Stomach smooth muscle (tissue), 2 donors: ENCODE data around the gene GATA3.

ENCODE experiments used
- H3K27ac ChIP-seq: one replicate; pipeline ENCODE4 v1.7.0; 2013; ENCODE audit warnings: mild to moderate bottlenecking, low read length, inconsistent platforms
- H3K27me3 ChIP-seq, 2 donors: one replicate each; pipeline ENCODE4 v1.7.0; 2013; ENCODE audit warnings: low read length in 2 of 2; ENCODE audit not compliant: insufficient read depth in 2 of 2, control insufficient read depth in 1 of 2
- H3K36me3 ChIP-seq, 2 donors: one replicate each; pipeline ENCODE4 v1.7.0; 2013; ENCODE audit warnings: low read length in 2 of 2; ENCODE audit not compliant: control insufficient read depth in 2 of 2, insufficient read depth in 2 of 2
- H3K4me1 ChIP-seq: one replicate; pipeline ENCODE4 v1.7.0; 2013; ENCODE audit warnings: low read length; ENCODE audit not compliant: control insufficient read depth, insufficient read depth
- H3K4me3 ChIP-seq, 2 donors: one replicate each; pipeline ENCODE4 v1.7.0; 2013; ENCODE audit warnings: low read length in 2 of 2
- H3K9ac ChIP-seq, 2 donors: one replicate each; pipeline ENCODE4 v1.7.0; 2013; ENCODE audit warnings: low read length in 2 of 2, mild to moderate bottlenecking in 1 of 2
- H3K9me3 ChIP-seq, 2 donors: one replicate each; pipeline ENCODE4 v1.7.0; 2013; ENCODE audit warnings: low read length in 2 of 2; ENCODE audit not compliant: control insufficient read depth in 2 of 2
- donor health status: healthy.
- donor health status: Pancreatic carcinoma.

GATA3 gene

DNA sequence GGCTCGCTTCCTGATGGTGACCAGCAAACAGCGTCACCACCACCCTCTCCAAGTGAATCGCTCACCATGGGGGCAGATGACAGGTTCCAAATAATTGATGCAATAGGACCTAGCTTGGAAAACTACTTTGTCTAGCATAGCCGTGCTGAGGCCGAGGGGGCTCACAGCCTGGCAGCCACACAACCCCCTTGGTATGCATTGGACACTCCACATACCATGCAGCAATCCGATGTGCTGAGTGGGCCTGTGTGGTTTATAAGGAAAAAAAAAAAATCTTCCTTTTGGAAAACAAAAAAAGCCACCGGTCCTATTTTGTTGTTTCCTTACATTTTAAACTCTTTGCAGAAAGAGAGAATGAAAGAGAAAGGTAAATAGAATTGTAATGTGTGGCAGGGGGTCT, 15.1 kb downstream of the GATA3 start:
- Histone ChIP-seq H3K9ac (no peak overlapping the region), H3K36me3 (no peaks in the 10 kb centered on the region), H3K27ac (no peak overlapping the region), H3K9me3 (no peaks in the 10 kb centered on the region), H3K4me1 (no peaks in the 10 kb centered on the region), H3K4me3 (no peak overlapping the region), H3K27me3 (peaks cover 8 to 9% of the 10 kb centered on the region in 2 donors)

DNA sequence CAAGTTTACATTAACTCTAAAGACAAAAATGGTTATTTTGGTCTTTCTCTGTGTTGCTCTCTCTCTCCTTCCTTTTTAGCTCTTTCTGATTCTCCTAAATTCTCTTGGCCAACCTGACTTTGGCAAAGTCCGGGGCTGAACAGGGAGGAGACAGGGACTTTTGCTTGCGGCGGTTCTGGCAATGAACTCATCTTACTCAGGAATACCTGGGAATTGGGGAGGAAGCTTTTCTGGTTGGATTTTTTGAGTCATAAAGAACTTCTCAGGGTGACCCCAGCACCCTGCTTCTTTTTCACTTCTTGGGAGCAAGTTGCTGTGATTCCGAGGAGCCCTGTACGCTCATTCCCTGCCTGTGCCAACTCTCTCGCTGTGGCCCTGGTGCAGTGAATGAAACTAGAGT, 16.0 kb downstream of the GATA3 start:
- Histone ChIP-seq H3K4me1 (no peaks in the 10 kb centered on the region), H3K27me3 (peaks cover 5 to 6% of the 10 kb centered on the region in 2 donors), H3K36me3 (no peaks in the 10 kb centered on the region), H3K27ac (no peak overlapping the region), H3K9me3 (no peaks in the 10 kb centered on the region), H3K4me3 (no peak overlapping the region), H3K9ac (no peak overlapping the region)

DNA sequence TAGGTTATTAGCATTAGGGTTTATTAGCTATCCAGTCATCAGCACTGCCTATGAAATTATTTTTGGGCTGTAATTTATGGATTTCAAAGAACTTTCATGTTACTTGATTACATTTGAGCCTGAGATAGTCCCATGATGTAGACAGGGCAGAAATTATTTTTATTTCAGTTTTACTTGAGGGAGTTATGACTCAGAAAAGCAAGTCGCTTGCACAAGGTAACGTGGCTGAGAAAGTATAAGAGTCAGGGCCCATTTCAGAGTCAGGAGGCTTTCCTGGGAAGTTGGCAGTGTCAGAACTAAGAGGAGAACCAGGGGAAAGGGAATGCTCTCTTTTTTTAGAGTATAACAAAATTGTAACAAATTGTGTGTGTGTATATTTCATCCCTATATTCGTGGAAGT, 16.5 kb downstream of the GATA3 start:
- Histone ChIP-seq H3K4me1 (no peaks in the 10 kb centered on the region), H3K9ac (no peak overlapping the region), H3K27ac (no peak overlapping the region), H3K9me3 (no peaks in the 10 kb centered on the region), H3K4me3 (no peak overlapping the region), H3K27me3 (peaks cover 5 to 6% of the 10 kb centered on the region in 2 donors), H3K36me3 (no peaks in the 10 kb centered on the region)

DNA sequence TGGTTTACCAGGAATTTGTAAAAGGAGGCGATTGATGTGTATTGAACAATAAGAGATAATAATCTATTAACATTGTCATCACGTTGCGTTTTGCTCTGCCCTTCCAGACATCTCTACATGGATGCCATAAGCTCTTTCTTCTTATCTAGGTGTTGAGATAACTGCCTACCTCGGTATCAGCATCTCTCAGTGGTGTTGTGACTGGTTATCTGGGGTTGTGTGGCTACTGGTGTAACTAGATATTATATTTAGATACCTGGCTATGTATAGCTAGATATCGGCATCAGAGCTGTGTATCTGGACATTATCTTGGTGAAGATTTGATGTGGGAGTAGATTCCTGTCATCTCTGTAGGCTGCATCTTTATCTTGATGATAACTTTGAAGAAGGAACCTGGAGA, 17.2 kb downstream of the GATA3 start:
- Histone ChIP-seq H3K27ac (no peak overlapping the region), H3K9ac (no peak overlapping the region), H3K9me3 (no peaks in the 10 kb centered on the region), H3K27me3 (peaks cover 5% of the 10 kb centered on the region in 2 donors), H3K36me3 (no peaks in the 10 kb centered on the region), H3K4me1 (no peaks in the 10 kb centered on the region), H3K4me3 (no peak overlapping the region)

DNA sequence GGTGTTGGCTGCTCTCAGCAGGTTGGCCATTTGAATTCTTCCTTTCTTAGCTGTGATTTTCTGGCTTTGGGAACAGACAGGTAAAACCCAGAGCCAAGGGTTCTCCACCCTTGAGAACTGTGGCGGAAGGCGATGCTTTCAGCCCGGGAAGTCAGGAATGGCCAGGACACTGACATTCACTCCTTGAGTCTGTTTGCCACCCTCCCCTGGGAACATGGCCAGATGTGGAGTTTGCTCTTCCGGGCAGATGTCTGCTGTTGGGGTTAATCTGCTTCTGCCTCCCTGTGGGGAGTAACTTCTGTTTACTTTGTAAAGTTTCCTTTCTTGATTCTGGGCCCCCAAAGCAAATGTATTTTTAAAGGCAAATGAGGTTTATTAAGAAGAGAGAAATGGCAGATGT, 17.7 kb downstream of the GATA3 start:
- no peak overlapping the region for H3K9ac ChIP-seq
- no peak overlapping the region for H3K27ac ChIP-seq
- H3K27me3 ChIP-seq: peaks cover 4 to 5% of the 10 kb centered on the region in 2 donors

DNA sequence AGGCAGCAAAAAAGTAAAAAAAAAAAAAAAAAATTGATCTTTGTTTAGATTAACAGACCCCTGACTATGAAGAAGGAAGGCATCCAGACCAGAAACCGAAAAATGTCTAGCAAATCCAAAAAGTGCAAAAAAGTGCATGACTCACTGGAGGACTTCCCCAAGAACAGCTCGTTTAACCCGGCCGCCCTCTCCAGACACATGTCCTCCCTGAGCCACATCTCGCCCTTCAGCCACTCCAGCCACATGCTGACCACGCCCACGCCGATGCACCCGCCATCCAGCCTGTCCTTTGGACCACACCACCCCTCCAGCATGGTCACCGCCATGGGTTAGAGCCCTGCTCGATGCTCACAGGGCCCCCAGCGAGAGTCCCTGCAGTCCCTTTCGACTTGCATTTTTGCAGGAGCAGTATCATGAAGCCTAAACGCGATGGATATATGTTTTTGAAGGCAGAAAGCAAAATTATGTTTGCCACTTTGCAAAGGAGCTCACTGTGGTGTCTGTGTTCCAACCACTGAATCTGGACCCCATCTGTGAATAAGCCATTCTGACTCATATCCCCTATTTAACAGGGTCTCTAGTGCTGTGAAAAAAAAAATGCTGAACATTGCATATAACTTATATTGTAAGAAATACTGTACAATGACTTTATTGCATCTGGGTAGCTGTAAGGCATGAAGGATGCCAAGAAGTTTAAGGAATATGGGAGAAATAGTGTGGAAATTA, 19.4 kb downstream of the GATA3 start:
- Histone ChIP-seq H3K4me3 (no peak overlapping the region), H3K4me1 (no peaks in the 10 kb centered on the region), H3K9me3 (no peaks in the 10 kb centered on the region), H3K27ac (no peak overlapping the region), H3K9ac (no peak overlapping the region), H3K27me3 (peaks cover 7 to 9% of the 10 kb centered on the region in 2 donors), H3K36me3 (no peaks in the 10 kb centered on the region)

More for the DNA sequence above, 17.7 kb downstream of the GATA3 start:
- Histone ChIP-seq H3K36me3 (no peaks in the 10 kb centered on the region), H3K4me3 (no peak overlapping the region), H3K9me3 (no peaks in the 10 kb centered on the region), H3K4me1 (no peaks in the 10 kb centered on the region)

DNA sequence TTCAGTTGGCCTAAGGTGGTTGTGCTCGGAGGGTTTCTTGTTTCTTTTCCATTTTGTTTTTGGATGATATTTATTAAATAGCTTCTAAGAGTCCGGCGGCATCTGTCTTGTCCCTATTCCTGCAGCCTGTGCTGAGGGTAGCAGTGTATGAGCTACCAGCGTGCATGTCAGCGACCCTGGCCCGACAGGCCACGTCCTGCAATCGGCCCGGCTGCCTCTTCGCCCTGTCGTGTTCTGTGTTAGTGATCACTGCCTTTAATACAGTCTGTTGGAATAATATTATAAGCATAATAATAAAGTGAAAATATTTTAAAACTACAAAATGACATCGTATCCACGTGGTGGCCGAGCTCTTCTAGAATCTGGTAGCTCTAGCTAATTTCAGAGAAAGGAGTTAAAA, 20.4 kb downstream of the GATA3 start:
- Histone ChIP-seq H3K4me3 (no peak overlapping the region), H3K27ac (no peak overlapping the region), H3K4me1 (no peaks in the 10 kb centered on the region), H3K9me3 (no peaks in the 10 kb centered on the region), H3K36me3 (no peaks in the 10 kb centered on the region), H3K27me3 (peaks cover 7 to 9% of the 10 kb centered on the region in 2 donors), H3K9ac (no peak overlapping the region)

DNA sequence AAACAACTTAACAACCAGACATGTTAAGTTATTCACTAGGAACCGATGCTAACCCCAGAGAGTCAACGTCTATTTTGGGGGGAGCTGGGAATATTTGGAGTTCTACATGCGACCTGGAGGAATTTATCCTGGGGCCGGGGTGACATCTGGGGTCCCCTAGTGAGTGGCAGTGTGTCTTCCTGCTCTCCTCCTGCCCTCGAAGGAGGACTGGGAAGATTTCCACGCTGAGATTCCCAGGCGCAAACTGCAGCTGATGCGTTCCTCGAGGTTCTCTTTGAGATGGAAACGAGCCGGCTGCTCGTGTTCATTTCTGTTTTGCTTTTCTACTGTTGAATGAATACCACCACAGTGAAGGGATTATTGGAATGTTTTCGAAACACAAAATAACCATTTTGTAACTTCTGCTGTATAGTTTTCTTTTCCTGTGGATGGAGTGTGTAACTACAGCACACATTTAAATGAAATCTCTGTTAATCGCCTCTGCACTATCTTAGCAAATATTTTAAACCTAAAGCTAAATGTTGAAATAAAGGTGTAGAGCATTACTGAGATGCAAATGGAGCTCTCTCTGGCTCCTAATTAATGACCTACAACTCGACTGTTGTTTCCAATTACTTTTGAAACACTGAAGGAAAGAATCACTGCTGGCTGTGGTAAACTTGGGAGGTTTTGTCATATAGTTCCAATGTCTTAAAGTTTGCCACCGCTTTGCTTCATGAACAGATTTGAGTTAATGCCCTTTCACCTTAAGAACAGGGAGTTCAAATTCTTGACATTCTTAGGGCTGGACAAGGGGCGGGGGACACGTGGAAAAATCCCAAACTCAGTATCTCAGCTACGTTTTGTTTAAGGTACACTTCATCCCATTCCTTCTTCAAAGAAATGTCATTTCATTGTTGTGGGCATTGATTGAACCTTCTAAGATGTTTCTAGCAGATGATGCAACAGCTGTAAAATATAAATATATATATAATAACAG, 21.1 kb downstream of the GATA3 start:
- no peaks in the 10 kb centered on the region for H3K36me3 ChIP-seq
- H3K4me3 ChIP-seq: no peak overlapping the region
- H3K27me3 ChIP-seq: peaks cover 7 to 10% of the 10 kb centered on the region in 2 donors

DNA sequence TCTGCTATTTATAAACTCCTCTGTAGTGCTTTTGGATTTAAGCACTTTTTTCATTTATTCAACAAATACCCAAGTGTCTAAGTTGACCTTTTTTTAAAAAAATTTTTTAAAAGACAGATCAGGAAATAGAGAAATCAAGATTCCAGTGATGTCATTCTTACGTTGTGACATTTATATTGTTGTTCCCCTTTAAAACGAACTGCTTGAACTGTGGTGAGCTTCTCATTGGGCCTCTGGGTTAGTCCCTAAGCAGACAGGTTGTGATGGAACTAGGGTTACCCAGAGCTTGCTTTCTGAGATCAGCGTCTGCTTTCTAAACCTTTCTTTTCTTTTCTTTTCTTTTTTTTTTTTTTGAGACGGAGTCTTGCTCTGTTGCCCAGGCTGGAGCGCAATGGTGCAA, 22.4 kb downstream of the GATA3 start:
- Histone ChIP-seq H3K27ac (no peak overlapping the region), H3K9ac (no peak overlapping the region), H3K36me3 (no peaks in the 10 kb centered on the region), H3K9me3 (no peaks in the 10 kb centered on the region), H3K4me3 (no peak overlapping the region), H3K4me1 (no peaks in the 10 kb centered on the region), H3K27me3 (peaks cover 5 to 9% of the 10 kb centered on the region in 2 donors)

More for the DNA sequence above, 21.1 kb downstream of the GATA3 start:
- no peaks in the 10 kb centered on the region for H3K9me3 ChIP-seq
- H3K27ac ChIP-seq: no peak overlapping the region
- no peak overlapping the region for H3K9ac ChIP-seq
- H3K4me1 ChIP-seq: no peaks in the 10 kb centered on the region

DNA sequence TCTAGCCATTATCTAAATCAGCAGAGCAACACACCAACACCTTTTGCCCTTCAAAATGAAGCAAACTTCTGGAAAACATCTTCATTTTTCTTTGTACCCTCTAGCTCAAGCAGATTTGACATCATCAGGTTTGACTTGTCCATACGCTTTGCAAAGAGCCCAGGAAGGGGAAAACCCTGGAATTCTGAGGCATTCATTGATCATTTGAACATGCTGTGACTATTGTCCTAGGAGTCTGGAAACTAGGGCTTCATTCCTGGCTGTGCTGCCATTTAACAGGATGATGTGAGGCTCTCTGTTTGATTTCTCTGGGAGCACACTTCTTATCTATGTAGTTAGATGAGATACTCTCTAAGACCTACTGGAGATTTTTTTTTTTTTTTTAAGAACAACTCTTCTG, 23.5 kb downstream of the GATA3 start:
- Histone ChIP-seq H3K27ac (no peak overlapping the region), H3K4me3 (no peak overlapping the region), H3K4me1 (no peaks in the 10 kb centered on the region), H3K9ac (no peak overlapping the region), H3K27me3 (peaks cover 6 to 9% of the 10 kb centered on the region in 2 donors), H3K9me3 (no peaks in the 10 kb centered on the region), H3K36me3 (no peaks in the 10 kb centered on the region)
